ENCODE measurements around the gene OAS2. TPM values are rescaled to one million over a fixed set of nuclear protein-coding genes. Genes with fewer than 3 reads are reported as not detected.
A peak's percentile ranks its signal among the peaks of the same experiment; 100 is the strongest.

Gene OAS2
- total and polyA plus RNA-seq, 2 of the 4 experiments (the other 2 are of a cell fraction) = under 0.01 TPM; not detected in 1

DNA sequence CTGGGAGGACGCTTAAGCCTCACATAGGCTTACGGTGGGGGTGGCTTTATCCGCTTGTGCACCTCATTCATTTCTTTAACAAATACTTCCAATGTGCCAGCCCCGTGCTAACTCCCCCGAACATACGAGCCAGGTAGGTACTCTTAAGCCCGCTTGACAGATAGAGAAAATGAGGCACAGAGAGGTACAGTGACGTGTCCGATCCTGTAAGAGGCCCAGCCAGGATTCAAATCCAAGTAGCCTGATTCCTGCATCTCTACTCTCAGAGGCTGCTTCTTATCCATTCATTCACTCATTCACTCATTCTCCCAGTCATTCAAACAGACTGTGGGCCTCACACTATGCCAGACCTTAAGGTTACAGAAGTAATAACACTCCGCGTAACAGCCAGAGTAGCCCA is 39.6 kb upstream of the OAS2 start:
- peaks cover 0 to 7% of the 10 kb centered on the region in 2 experiments; a peak in 1 of 4 replicates for H3K79me1 ChIP-seq (ENCODE audit: low read depth in 1 of 2, low read length in 2 of 2)

More for the DNA sequence above, 39.6 kb upstream of the OAS2 start:
- no TSS peak for BruUV-seq (replicated peaks)
- H3K23ac ChIP-seq (ENCODE audit: low read depth, low read length) = no peak overlapping the region; the same call in 1 of the 2 replicates
- no peaks in the 10 kb centered on the region for H3K27me3 ChIP-seq (ENCODE audit: control insufficient read depth, insufficient read depth, low read length)
- no peaks in the 10 kb centered on the region for H3K36me3 ChIP-seq (ENCODE audit: control insufficient read depth, insufficient read depth, low read length)
- WGBS, 2 experiments (ENCODE audit: extremely low coverage in 2 of 2, insufficient read length in 1 of 2) = no CpG with 5 or more reads among the region's 11 CpGs
- H3K4ac ChIP-seq (ENCODE audit: low read depth, low read length) = no peak overlapping the region
- H2BK15ac ChIP-seq (ENCODE audit: low read depth, low read length) = no peak overlapping the region
- peaks cover 2% of the 10 kb centered on the region for H3K4me1 ChIP-seq (ENCODE audit: control insufficient read depth, insufficient read depth, low read length)
- no peak overlapping the region for H3K18ac ChIP-seq (ENCODE audit: low read depth, low read length)
- H2AFZ ChIP-seq (replicated peaks; ENCODE audit: low read length, poor library complexity) = peak overlapping the region; percentile 99
- H4K8ac ChIP-seq (ENCODE audit: low read depth in 2 of 2, low read length in 2 of 2) = peak overlapping the region; percentile 39 to 53; a peak in 2 of 4 replicates
- H2AK9ac ChIP-seq (replicated peaks; ENCODE audit: low read depth, low read length, poor library complexity) = peak overlapping the region; percentile 31
- ATAC-seq (ENCODE audit: low read depth) = peak; percentile 4
- no peak overlapping the region for H2AK5ac ChIP-seq (ENCODE audit: low read depth, low read length)
- H2BK20ac ChIP-seq (ENCODE audit: low read depth, low read length) = no peak overlapping the region
- no peak overlapping the region for H4K5ac ChIP-seq (ENCODE audit: low read depth, low read length)
- peak overlapping the region; percentile 69 for H3K56ac ChIP-seq (ENCODE audit: extremely low read depth, insufficient read depth, low read length)
- H4K91ac ChIP-seq (ENCODE audit: insufficient read depth, low read depth, low read length) = no peak overlapping the region; the same call in 1 of the 2 replicates
- POLR2A ChIA-PET (ENCODE audit: unreplicated experiment) = no interaction called here
- TF ChIP-seq MAZ (IDR thresholded peaks at IDR 0.05; ENCODE audit: borderline replicate concordance, low read depth, low read length) (no peak), POLR2A (IDR thresholded peaks at IDR 0.05; ENCODE audit: low read depth, low read length) (no peak), ELK1 (IDR thresholded peaks at IDR 0.05; ENCODE audit: borderline replicate concordance, low read depth, low read length) (no peak), FOS (IDR thresholded peaks at IDR 0.05; ENCODE audit: low read depth, low read length) (no peak), MAFK (IDR thresholded peaks at IDR 0.05; ENCODE audit: low read depth, low read length) (no peak), CTCF (conservative IDR thresholded peaks at IDR 0.05; ENCODE audit: low read depth, low read length) (no peak), RAD21 (IDR thresholded peaks at IDR 0.05; ENCODE audit: low read length) (no peak), CHD1 (IDR thresholded peaks at IDR 0.05; ENCODE audit: low read depth, low read length) (no peak), BHLHE40 (IDR thresholded peaks at IDR 0.05; ENCODE audit: low read depth, low read length) (no peak)
- in situ Hi-C loops (cut with MboI; ENCODE audit: low sequenced_read_pairs) (no loop called here), dilution Hi-C loops (cut with HindIII; ENCODE audit: low sequenced_read_pairs, unreplicated experiment) (no loop called here), intact Hi-C loops (cut with micrococcal nuclease) (no loop called here)
- H3K9ac ChIP-seq (ENCODE audit: low read depth, low read length) = peak overlapping the region; percentile 60
- 0 out of 2 replicates have a peak, but pooled peaks cover 3% of the 10 kb centered on the region for H3K9me1 ChIP-seq (ENCODE audit: insufficient read depth, low read length)
- peak overlapping the region; percentile 86 for H3K4me2 ChIP-seq (ENCODE audit: low read depth, low read length)
- no peak overlapping the region for H2BK120ac ChIP-seq (ENCODE audit: low read depth, low read length)
- no peaks in the 10 kb centered on the region for H4K20me1 ChIP-seq (ENCODE audit: insufficient read depth, low read length)
- CTCF ChIA-PET = no interaction called here
- H3K4me3 ChIP-seq (ENCODE audit: insufficient read depth, low read depth, low read length) = peak overlapping the region; percentile 64
- H2BK5ac ChIP-seq (ENCODE audit: low read depth, low read length, poor library complexity, severe bottlenecking) = no peak overlapping the region
- H3K14ac ChIP-seq (replicated peaks; ENCODE audit: low read depth, low read length) = peak overlapping the region; percentile 66; the same call in 1 of the 2 replicates
- H3K9me3 ChIP-seq (ENCODE audit: control insufficient read depth, insufficient read depth, low read length) = no peaks in the 10 kb centered on the region
- no peak for DNase-seq
- no peak overlapping the region; the same call in 1 of the 2 replicates for H3K27ac ChIP-seq (ENCODE audit: insufficient read depth, low read length)
